ENCODE measurements around the gene DCC.

The DCC gene

DNA sequence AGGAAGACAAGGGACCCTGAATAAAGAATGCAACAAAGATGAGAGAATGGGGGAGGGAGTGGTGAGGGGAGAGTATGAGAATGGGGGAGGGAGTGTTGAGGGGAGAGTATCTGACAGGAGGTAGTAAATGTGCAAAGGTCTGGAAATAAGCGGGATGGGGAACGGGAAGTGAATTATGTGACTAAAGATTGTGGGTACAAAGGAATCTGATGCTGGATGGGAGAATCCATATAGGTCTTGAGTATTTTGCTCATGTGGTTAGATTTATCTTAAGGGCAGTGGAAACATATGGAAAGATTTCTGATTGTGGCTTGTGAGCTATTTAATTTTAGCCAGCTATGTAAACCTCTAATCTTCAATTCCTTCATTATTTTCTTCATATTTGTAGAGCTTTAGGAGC is 593.4 kb downstream of the DCC start:
- H3K4me3 ChIP-seq (ENCODE audit: low read depth, low read length) = no peak overlapping the region
- DNase-seq (ENCODE audit: low read depth) = no peak

DNA sequence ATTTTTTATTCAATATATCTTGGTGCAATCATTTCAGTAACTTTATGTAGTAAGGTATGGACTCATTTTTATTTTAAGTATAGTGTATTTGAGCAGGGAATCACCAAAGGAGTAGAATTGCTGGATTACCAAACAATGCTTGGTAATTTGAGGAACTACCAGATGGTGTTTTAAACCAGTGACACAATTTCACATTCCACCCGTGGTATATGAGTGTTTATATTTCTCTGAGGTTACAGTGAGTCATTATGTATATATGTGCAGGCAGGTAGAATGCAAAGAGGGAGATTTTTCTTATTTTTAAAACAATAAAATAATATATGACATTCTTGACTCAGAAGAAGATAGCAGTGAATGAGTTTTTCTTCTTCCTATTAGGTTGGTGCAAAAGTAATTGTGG is 596.9 kb downstream of the DCC start:
- DNase-seq (ENCODE audit: low read depth) = no peak

DNA sequence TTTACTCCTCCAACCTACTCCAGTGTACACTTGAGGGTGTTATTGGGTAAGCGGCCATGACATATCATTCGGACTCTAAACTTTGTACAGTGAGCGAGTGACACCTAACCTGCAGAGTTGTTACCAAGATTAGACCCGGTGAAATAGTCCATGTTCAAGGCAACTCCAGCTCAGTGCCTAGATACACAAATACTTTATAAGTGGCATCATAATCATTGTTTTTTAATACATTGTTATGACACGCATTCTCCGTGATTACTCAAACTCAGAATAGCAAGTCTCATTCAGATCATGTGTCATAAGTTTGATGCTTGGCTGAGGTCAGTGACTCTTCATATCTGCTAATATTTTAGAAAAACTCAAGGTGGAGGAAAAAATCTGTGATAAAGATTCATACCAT is 597.8 kb downstream of the DCC start:
- no peak overlapping the region for H3K4me3 ChIP-seq (ENCODE audit: low read depth, low read length)
- no peak for DNase-seq (ENCODE audit: low read depth)

More for the DNA sequence above, 596.9 kb downstream of the DCC start:
- no peak overlapping the region for H3K4me3 ChIP-seq (ENCODE audit: low read depth, low read length)

DNA sequence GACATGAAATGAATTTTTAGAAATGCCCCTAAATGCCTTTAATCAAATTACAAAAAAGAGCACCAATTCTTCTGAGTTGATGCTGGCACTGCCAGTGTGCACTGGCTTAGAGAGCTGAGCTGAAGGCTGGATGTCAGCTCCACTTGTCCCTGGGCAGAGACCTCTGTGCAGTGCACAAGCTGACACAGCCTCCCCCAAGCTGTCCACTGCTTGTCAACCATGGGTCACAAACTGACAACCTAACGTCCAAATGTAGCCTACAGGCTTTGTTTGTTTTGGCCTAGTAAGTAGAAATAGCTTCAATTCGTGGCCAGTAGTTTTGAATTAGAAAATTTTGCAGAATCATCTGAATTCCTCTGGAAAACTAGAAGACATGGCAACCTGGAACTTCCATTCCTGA is 605.6 kb downstream of the DCC start:
- DNase-seq (ENCODE audit: low read depth) = no peak
- no peak overlapping the region for H3K4me3 ChIP-seq (ENCODE audit: low read depth, low read length)

DNA sequence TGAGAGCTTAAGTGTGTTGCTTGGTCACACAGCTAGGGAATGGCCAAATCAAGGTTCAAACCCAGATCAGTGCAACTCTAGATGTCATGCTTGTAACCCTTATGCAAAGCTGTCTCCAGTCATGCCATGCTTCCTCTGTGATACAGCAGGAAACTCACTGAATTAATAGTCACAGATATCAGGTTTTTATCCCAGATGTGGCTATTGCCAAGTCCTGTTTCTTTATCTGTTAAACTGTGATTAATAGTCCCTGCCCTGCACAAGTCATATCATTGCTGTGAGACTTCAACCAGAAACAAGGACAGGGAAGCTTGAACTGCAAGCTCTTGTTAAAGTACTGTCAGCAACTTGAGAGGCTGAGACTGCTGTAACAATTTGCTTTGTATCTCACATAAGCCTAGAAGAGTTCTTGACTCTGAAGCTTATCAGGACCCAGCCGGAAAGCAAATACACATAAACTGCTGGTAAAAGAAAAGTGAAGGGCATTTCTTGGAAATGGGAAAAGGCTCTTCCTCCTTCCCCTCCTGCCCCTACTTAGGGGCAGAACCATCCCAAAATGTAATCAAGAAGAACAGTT is 609.0 kb downstream of the DCC start:
- H3K4me3 ChIP-seq (ENCODE audit: low read depth, low read length) = no peak overlapping the region
- DNase-seq (ENCODE audit: low read depth) = no peak

- no peak overlapping the region for H3K4me3 ChIP-seq (ENCODE audit: low read depth, low read length)
- no peak for DNase-seq (ENCODE audit: low read depth)
Measured at GRCh38 chr18:52950155-52950554, 610.2 kb downstream of the DCC start.

GRCh38 chr18:52953387-52953786 is 613.4 kb downstream of the DCC start:
- H3K4me3 ChIP-seq (ENCODE audit: low read depth, low read length) = no peak overlapping the region
- no peak for DNase-seq (ENCODE audit: low read depth)

DNA sequence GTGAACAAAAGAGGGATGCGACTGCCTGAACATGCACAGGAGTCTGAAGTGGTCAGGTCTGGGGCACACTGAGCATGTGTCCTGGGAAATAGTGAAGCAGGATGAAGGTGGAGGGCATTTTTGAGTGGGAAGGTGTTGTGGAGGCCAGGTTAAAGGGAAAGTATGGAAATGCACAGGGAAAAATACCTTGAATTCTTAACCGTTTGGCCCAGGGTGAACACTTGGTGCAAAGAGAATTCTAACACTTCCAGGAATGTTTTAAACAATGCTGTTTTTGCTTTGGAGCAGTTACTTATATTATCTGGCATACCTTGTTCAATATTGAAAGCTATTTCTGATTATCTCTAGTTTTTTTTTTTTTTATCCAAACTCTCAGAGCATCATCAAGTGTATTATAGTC is 623.5 kb downstream of the DCC start:
- DNase-seq (ENCODE audit: low read depth) = no peak
- H3K4me3 ChIP-seq (ENCODE audit: low read depth, low read length) = no peak overlapping the region

DNA sequence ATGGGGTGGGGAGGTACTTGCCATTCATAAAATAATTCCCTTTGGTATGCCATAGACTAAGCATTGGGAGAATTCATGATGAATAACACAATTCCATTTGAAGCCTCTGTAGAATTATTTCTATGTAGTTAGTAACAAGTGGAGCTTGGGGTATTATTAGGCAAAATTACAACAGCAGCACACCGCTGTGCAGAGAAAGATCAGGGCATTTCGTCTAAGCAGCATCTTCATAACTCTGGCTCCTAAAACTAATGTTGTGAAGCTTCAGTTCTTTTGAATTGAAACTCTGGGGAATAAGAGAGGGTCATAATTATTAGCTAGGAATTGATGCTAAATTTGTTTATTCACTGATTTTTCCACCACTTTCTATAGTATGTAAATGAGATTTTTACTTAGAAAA is 630.7 kb downstream of the DCC start:
- no peak overlapping the region for H3K4me3 ChIP-seq (ENCODE audit: low read depth, low read length)
- no peak for DNase-seq (ENCODE audit: low read depth)

GRCh38 chr18:52971097-52971496 is 631.1 kb downstream of the DCC start:
- no peak for DNase-seq (ENCODE audit: low read depth)

DNA sequence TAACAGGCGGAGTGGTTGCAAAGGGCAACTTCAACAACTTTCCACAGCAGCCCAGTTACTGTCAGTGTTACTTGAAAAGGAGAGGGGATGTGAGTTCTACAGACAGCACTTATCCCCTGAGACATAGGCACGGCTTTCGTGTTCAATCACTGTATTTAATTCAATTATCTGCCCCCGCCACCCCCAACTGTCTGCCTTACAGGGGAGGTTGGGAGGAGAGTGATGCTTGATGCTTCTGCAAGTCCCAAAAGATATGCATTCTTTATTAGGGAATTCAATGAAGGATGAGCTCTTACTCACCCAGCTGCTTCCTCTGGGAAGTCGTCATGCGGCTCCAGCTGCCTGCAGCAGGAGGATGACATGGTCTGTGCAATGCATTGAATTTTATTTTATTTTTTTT is 639.9 kb downstream of the DCC start:
- H3K4me3 ChIP-seq (ENCODE audit: low read depth, low read length) = no peak overlapping the region
- no peak for DNase-seq (ENCODE audit: low read depth)

More at GRCh38 chr18:52971097-52971496, 631.1 kb downstream of the DCC start:
- H3K4me3 ChIP-seq (ENCODE audit: low read depth, low read length) = no peak overlapping the region

DNA sequence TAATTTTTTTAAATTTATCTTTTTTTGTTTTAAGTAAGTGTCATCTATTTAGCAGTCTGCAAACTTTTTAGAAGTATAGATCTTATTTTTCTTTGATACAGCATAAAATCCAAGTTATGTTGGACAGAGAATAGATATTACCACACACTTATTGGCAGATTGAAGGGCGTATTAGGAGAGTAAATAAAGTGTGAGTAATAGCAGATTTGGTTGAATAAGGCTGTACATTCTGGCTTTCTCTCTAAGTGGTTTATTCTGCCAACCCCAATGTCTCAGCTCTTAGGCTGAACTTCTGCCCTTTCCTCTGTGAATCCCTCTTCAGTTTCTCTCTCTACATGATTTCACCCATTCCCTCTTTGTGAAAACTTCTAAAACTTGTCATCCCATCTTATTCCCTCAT is 651.2 kb downstream of the DCC start:
- no peak for DNase-seq (ENCODE audit: low read depth)
- H3K4me3 ChIP-seq (ENCODE audit: low read depth, low read length) = no peak overlapping the region

DNA sequence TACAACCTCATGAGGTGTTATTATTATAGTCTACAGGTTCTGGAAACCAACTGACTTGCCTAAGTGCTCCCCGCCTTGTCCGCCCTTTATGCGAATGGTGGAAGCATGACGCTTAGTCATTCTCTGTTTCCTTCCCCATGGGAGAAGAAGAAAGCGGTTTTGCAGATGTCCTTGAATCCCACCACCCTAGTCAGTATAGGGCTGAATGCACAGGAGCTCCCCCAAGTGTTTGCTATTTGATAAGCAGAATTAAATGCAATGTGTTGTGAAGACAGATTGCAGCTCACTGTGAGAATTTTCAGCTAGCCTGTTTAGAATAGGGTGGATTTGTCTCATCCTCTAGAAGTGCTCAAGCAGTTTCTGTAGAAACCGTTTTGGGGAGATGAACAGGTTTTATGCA is 652.0 kb downstream of the DCC start:
- no peak for DNase-seq (ENCODE audit: low read depth)
- H3K4me3 ChIP-seq (ENCODE audit: low read depth, low read length) = no peak overlapping the region

GRCh38 chr18:52995875-52996274 is 655.9 kb downstream of the DCC start:
- no peak overlapping the region for H3K4me3 ChIP-seq (ENCODE audit: low read depth, low read length)
- DNase-seq (ENCODE audit: low read depth) = no peak

DNA sequence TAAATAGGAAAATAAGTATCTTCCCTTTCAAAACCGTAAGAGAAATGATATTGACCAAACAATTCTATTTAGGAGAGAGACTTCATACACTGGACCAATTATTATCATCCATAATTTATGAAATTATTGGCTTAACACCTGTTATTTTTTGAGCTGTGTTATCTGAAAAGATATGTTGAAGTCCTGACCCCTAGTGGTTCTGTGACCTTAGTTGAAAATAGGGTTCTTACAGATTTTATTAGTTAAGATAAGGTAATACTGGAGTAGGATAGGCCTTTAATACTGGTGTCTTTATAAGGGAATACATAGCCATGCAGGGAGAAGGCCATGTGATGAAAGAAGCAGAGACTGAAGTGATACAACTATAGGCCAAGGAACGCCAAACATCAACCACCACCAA is 659.6 kb downstream of the DCC start:
- no peak for DNase-seq (ENCODE audit: low read depth)
- H3K4me3 ChIP-seq (ENCODE audit: low read depth, low read length) = no peak overlapping the region

- no peak for DNase-seq (ENCODE audit: low read depth)
- no peak overlapping the region for H3K4me3 ChIP-seq (ENCODE audit: low read depth, low read length)
Measured at GRCh38 chr18:53004798-53005197, 664.8 kb downstream of the DCC start.

- H3K4me3 ChIP-seq (ENCODE audit: low read depth, low read length) = no peak overlapping the region
- no peak for DNase-seq (ENCODE audit: low read depth)
Measured at GRCh38 chr18:53018791-53019190, 678.8 kb downstream of the DCC start.

DNA sequence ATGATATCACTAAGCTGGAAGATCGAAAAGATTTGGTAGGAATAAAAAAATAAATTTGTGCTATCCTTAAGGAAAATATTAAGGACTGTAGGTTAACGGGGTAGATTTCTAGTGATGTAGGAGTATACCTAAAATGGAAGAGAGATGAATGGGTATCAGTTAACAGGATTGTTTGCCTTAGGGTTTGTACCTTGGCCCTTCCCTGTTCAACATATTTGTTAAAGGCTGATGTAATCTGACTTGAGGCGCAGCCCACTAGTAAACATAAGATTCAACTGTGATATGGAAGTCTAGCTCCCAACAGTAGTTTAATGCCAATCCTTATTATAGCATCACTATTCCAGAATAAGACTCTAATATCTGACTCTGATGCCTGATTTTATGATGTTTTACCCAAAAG is 685.2 kb downstream of the DCC start:
- DNase-seq (ENCODE audit: low read depth) = no peak
- H3K4me3 ChIP-seq (ENCODE audit: low read depth, low read length) = no peak overlapping the region

DNA sequence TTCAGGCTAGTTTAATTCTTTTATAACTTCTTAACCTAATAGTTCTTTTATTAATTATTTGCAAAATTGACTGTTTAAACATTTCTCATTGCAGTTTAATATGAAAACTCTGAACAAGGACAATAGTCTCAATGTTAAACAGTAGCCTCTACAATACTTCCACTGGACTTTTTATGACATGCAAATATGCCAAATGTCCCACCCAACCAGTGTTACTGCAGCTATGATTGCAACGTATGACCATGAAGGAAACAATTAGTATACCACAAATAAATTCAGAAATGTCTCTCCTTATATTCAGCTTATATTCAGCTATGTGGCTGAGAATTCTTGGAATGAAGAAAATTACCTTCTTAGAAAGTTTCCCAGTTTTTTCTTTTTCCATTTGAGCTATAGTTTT is 688.6 kb downstream of the DCC start:
- no peak overlapping the region for H3K4me3 ChIP-seq (ENCODE audit: low read depth, low read length)
- DNase-seq (ENCODE audit: low read depth) = no peak

DNA sequence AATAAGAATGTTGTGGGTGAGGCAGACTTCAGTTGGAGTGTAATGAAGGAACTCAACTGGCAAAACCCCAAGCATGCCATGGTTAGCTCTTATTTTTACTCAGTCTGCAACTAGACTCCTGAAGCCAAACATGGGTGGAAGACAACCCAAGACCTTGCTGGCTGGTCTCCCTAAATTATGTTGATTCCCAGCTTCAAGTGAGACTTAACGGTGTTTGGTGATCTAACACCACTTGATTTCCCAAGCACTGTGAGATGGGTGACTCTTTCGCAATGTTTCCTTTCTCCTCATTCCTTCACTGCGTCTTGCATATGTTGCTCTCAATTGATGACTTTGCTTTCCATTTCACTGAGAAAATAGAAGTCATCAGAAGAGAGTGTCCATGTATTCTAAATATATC is 693.1 kb downstream of the DCC start:
- H3K4me3 ChIP-seq (ENCODE audit: low read depth, low read length) = no peak overlapping the region

GRCh38 chr18:53038608-53039007 is 698.6 kb downstream of the DCC start:
- no peak overlapping the region for H3K4me3 ChIP-seq (ENCODE audit: low read depth, low read length)
- DNase-seq (ENCODE audit: low read depth) = no peak

More for the DNA sequence above, 693.1 kb downstream of the DCC start:
- no peak for DNase-seq (ENCODE audit: low read depth)

- DNase-seq (ENCODE audit: low read depth) = no peak
- no peak overlapping the region for H3K4me3 ChIP-seq (ENCODE audit: low read depth, low read length)
Measured at GRCh38 chr18:53040286-53040685, 700.3 kb downstream of the DCC start.

All from skeletal muscle cell (primary cell).